Measurements from ENCODE around the gene PLXNA1. TPM values are rescaled to one million over a fixed set of nuclear protein-coding genes. Genes with fewer than 3 reads are reported as not detected.

Gene PLXNA1
- total RNA-seq, 1 donor from 2014 or later = 98.2 TPM

DNA sequence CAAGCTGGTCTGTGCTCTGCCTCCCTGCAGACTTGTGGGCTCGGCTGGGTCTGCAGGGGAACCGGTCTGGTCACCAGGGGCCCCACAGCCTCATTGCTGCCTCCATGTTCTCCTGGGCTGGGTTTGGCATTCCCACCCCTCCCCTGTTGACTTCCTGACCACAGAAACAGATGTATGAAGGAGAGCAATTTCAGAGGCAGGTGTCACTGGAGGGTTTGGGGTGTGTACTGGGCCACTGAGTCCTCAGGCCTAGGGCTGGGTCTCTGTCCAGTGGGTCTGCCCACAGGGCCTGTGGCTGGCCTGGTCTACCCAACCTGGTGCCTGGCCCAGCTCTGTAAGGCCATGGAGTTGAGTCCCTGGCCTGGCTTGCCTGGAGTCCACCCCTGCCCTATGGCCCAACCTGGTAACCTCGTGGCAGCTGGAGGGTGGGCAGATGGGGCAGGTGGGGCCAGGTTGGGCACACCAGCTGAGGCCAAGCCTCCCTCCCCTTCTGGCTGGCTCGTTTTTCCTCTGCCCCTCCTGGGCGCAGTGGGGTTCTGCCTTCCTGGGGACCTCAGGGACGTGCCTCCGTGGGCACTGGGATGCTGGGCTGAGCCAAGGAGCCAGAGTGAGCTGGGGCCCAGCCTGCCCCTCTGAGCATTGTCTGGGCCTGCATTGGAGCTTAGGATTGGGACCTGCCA, 20.8 kb downstream of the PLXNA1 start:
- TF ChIP-seq, protein P1, sequence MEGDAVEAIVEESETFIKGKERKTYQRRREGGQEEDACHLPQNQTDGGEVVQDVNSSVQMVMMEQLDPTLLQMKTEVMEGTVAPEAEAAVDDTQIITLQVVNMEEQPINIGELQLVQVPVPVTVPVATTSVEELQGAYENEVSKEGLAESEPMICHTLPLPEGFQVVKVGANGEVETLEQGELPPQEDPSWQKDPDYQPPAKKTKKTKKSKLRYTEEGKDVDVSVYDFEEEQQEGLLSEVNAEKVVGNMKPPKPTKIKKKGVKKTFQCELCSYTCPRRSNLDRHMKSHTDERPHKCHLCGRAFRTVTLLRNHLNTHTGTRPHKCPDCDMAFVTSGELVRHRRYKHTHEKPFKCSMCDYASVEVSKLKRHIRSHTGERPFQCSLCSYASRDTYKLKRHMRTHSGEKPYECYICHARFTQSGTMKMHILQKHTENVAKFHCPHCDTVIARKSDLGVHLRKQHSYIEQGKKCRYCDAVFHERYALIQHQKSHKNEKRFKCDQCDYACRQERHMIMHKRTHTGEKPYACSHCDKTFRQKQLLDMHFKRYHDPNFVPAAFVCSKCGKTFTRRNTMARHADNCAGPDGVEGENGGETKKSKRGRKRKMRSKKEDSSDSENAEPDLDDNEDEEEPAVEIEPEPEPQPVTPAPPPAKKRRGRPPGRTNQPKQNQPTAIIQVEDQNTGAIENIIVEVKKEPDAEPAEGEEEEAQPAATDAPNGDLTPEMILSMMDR (IDR thresholded peaks at IDR 0.05) = no peak
- Mint-ChIP-seq H3K27ac (ENCODE audit: unreplicated experiment) (peak overlapping the region; percentile 49), H3K9me3 (ENCODE audit: low read depth) (no peaks in the 10 kb centered on the region), H3K36me3 (ENCODE audit: low read depth) (peaks cover 6% of the 10 kb centered on the region), H3K4me3 (ENCODE audit: unreplicated experiment) (no peak overlapping the region), H3K4me1 (ENCODE audit: low read depth) (peaks cover 36% of the 10 kb centered on the region), H3K27me3 (ENCODE audit: low read depth) (no peaks in the 10 kb centered on the region)
- DNase-seq (ENCODE audit: low spot score) = no peak

DNA sequence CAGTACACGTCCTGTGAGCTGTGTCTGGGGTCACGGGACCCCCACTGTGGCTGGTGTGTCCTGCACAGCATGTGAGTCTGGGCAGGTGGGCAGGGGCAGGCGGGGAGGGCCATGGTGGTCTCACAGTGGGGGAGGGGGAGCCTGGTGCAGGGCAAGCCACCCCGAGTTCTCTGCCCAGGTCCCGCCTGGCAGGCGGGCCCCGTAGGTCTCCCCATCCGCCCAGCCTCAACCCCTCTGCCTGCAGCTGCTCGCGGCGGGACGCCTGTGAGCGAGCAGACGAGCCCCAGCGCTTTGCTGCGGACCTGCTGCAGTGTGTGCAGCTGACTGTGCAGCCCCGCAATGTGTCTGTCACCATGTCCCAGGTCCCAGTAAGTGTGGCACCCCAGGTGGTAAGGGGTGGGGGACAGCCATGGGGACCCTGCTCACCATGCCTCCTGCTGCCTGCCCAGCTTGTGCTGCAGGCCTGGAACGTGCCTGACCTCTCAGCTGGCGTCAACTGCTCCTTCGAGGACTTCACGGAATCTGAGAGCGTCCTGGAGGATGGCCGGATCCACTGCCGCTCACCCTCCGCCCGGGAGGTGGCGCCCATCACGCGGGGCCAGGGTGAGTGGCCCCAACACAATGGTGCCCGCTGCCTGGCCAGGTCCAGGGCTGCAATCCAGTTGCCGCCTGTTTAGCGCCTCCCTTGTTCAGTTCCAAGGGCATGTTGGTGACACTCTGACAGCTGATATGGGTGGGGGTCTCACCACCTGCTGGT, 21.9 kb downstream of the PLXNA1 start:
- Mint-ChIP-seq H3K27ac (ENCODE audit: unreplicated experiment) (no peak overlapping the region), H3K4me3 (ENCODE audit: unreplicated experiment) (no peak overlapping the region), H3K4me1 (ENCODE audit: low read depth) (peaks cover 43% of the 10 kb centered on the region), H3K36me3 (ENCODE audit: low read depth) (peaks cover 6% of the 10 kb centered on the region), H3K9me3 (ENCODE audit: low read depth) (no peaks in the 10 kb centered on the region), H3K27me3 (ENCODE audit: low read depth) (no peaks in the 10 kb centered on the region)
- TF ChIP-seq, protein P1 (IDR thresholded peaks at IDR 0.05) = no peak
- DNase-seq (ENCODE audit: low spot score) = no peak

DNA sequence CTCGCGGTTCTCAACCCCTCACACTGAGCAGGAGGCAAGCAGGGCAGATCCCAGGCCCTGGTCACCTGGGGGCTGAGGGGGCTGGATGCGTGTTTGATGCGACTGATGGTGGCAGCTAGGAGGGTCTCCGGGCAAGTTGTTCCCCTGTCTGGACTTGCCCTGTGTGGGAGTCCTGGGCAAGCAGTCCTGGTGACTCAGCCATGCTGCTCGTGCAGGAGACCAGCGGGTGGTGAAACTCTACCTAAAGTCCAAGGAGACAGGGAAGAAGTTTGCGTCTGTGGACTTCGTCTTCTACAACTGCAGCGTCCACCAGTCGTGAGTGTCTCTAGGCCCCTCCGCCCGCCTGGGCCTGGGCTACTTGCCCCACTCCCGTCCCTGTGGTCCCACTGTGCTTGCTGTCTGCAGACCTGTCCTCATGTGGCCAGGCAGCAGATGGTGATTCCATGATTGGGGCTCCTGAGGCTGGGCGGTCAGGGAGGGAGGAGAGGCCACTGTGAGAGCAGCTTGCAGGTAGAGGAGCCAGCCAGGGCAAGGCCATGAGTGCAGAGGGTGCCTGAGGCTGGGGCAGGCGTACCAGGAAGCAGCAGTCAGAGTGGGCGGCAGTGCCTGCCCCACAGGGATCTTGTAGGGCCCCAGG, 23.1 kb downstream of the PLXNA1 start:
- Mint-ChIP-seq H3K27ac (ENCODE audit: unreplicated experiment) (peak overlapping the region; percentile 4), H3K4me1 (ENCODE audit: low read depth) (peaks cover 48% of the 10 kb centered on the region), H3K36me3 (ENCODE audit: low read depth) (peaks cover 6% of the 10 kb centered on the region), H3K9me3 (ENCODE audit: low read depth) (no peaks in the 10 kb centered on the region), H3K27me3 (ENCODE audit: low read depth) (no peaks in the 10 kb centered on the region), H3K4me3 (ENCODE audit: unreplicated experiment) (no peak overlapping the region)
- TF ChIP-seq, protein P1 (IDR thresholded peaks at IDR 0.05) = no peak
- DNase-seq (ENCODE audit: low spot score) = no peak

DNA sequence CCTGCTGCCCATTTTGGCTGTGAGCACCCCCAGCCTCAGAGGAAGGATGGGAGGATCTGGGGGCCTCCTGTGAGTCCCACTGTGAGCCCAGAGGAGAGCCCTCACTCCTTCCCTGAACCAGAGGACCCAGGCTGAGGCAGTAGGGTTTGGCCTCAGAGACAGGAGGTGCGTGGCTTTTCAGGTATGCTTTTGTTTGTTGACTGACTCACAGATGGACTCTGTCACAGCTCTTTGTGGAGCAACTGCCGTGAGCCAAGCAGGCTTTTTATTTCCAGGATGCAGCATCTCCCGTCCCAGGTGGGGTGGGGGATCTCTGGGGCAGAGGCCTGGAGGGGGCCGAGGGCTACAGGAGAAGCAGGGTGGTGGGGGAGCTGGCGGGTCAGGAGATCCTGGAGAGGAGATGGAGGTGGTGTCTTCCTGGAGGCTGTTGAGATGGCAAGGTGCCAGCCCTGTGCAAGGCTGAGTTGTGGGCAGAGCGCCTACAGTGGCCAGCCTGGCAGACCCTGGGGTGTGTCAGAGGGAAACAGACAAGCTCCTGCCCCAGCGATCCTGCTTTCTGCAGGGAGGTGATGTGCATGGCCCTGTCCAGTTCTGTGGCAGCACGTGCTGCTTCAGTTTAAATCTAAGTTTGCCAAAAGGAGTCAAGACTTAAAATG, 24.0 kb downstream of the PLXNA1 start:
- Mint-ChIP-seq H3K27me3 (ENCODE audit: low read depth) (no peaks in the 10 kb centered on the region), H3K9me3 (ENCODE audit: low read depth) (no peaks in the 10 kb centered on the region), H3K27ac (ENCODE audit: unreplicated experiment) (peak overlapping the region; percentile 22), H3K4me3 (ENCODE audit: unreplicated experiment) (no peak overlapping the region), H3K36me3 (ENCODE audit: low read depth) (peaks cover 6% of the 10 kb centered on the region), H3K4me1 (ENCODE audit: low read depth) (peaks cover 48% of the 10 kb centered on the region)
- no peak for DNase-seq (ENCODE audit: low spot score)
- TF ChIP-seq, protein P1 (IDR thresholded peaks at IDR 0.05) = no peak

DNA sequence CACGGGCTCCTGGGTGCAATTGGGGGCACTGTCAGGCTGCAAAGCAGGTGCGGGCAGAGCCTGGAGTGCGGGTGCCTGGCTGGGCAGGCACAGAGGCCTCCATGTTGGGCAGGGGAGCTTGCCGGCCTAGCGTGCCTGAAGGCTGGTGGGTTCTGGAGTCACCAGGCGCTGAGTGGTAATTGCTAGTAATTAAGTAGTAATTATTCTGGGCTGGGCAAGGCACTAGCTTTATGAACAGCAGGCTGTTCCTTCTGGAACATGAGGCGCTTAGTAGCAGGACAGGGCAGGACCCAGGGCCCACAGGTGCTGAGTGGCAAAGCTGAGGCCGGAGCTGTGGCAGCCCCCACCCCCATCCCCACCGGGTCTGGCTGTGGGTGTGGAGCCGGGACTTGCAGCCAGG, 25.3 kb downstream of the PLXNA1 start:
- H3K27ac Mint-ChIP-seq (ENCODE audit: unreplicated experiment) = no peak overlapping the region
- TF ChIP-seq, protein P1 (IDR thresholded peaks at IDR 0.05) = no peak
- H3K36me3 Mint-ChIP-seq (ENCODE audit: low read depth) = peaks cover 9% of the 10 kb centered on the region
- no peak for DNase-seq (ENCODE audit: low spot score)
- H3K27me3 Mint-ChIP-seq (ENCODE audit: low read depth) = no peaks in the 10 kb centered on the region
- no peaks in the 10 kb centered on the region for H3K9me3 Mint-ChIP-seq (ENCODE audit: low read depth)
- H3K4me1 Mint-ChIP-seq (ENCODE audit: low read depth) = peaks cover 41% of the 10 kb centered on the region
- no peak overlapping the region for H3K4me3 Mint-ChIP-seq (ENCODE audit: unreplicated experiment)
